Stimulated activated CD4-positive, alpha-beta T cell treated with anti-CD3 and anti-CD28 coated beads, TNF-alpha, amount 100 ng/mL, for 48 hours (primary cell): Measurements from ENCODE around the gene EMC10.
A peak's percentile ranks its signal among the peaks of the same experiment; 100 is the strongest.
"Not testable (repeated sequence)": the region's sequence is repeated elsewhere in the genome, so short reads cannot be mapped to it uniquely, and the experiment has no call there.

Experiments
- DNase-seq, 3 donors: peaks; one replicate each; pipeline ENCODE4 v3.0.0-alpha.2; 2020; ENCODE audit warnings: low read depth in 3 of 3

Gene EMC10

DNA sequence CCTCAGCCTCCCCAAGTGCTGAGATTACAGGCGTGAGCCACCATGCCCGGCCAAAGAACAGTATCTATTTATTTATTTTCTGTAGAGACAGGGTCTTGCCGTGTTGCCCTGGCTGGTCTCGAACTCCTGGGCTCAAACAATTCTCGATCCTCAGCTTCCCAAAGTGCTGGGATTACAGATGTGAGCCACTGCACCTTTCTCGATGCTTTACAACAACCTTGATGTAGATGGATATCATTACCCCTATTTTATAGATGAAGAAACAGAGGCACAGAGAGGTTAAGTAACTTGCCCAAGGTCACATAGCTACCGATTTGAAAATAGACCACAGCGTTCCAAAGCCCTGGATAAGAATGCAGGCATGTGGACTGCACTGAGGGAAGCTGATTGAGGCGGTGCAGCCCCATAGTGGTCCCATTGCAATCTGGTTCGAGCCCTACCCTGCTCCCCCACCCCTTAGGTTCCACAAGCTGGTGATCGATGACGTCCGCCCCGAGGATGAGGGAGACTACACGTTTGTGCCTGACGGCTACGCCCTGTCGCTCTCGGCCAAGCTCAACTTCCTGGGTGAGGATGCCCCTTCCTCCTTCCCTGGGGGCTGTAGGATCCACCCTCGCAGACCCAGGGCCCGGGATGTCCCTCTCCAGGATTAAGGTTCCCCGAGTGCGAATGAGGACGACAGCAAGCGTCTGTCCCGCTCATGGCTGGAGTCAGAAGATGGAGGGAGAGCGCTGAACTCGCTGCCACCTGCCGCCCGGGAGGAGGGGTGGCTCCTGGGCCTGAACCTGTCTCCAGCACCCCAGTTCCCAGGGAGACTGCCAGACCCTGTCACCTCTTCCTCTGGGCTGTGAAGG, 25.7 kb upstream of the EMC10 start:
- no peak for DNase-seq

DNA sequence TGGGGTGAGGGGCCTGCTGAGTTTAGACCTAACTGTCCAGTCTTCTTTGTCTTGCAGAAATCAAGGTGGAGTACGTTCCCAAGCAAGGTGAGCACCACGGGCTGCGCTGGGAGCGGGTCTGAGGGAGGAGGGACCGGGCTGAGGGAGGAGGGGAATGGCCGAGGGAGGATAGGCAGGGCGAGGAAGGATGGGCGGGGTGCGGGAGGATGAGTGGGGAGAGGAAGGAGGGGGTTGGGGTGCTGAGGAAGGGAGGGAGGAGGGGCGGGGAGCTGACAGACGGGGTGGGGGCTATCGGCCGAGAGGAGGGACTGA, 25.1 kb upstream of the EMC10 start:
- no peak for DNase-seq

DNA sequence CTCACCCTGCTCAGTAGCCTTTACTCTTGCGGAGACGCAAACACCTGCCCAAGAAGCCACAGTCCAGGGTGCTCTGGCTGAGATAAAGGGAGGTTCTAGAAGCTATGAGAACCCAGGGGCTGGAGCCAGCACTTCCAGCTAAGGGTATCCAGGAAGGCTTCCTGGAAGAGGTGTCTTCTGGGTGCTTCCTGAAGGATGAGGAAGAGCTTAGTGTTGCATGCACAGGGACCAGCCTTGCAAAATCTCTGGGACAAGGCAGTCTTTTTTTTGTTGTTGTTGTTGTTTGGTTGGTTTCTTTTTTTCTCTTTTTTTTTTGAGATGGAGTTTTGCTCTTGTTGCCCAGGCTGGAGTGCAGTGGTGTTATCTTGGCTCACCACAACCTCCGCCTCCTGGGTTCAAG, 23.1 kb upstream of the EMC10 start:
- DNase-seq: no peak

GRCh38 chr19:50455992-50456391, 20.3 kb upstream of the EMC10 start:
- no peak for DNase-seq

- no peak for DNase-seq
Measured at GRCh38 chr19:50457300-50457699, 19.0 kb upstream of the EMC10 start.

DNA sequence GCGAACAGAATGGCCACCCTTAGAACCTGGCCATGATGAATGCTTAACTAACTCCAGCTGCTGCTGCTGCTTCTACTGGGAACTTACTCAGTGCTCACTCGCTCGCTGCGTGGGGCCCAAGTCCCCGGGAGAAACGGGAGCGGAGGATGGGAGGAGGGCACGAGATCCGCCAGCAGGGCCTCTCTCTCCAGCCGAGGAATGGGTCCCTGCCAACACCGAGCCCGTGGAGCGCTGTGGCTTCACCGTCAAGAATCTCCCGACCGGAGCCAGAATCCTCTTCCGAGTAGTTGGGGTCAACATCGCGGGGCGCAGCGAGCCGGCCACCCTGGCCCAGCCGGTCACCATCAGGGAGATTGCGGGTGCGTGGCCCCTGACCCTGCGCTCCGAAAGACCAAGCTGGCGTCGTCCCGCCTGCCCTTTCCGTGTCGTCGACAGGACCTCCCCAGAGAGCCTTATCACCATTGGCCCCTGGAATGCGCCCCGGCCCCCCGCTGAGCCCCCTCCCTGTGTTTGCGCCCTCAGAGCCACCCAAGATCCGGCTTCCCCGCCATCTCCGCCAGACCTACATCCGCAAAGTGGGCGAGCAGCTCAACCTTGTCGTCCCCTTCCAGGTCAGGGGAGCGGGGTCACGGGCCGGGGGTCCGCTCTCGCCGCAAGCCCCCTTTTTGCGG, 17.8 kb upstream of the EMC10 start:
- no peak for DNase-seq

- DNase-seq: no peak
Measured at GRCh38 chr19:50459067-50459456, 17.2 kb upstream of the EMC10 start.

DNA sequence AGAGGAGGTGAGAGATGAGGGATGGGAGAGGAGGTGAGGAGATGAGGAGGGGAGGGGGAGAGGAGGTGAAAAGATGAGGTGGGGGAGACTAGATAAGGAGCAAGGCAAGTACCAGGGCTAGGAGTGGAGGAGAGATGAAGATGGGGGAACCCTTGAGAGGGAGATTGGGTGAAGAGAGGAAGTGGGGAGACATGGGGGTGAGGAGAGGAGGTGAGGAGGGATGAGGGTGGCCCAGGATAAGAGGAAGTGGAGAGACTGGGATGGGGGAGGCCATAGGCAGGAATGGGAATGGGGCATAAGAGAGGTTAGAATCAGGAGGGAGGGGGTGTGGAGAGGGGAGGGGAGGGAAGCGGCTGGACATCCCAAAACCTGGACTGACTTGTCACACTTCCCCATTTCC, 16.7 kb upstream of the EMC10 start:
- no peak for DNase-seq

GRCh38 chr19:50460161-50460765, 16.0 kb upstream of the EMC10 start:
- peak in 1 of 3 donors; percentile 8 for DNase-seq

- DNase-seq: peak; percentile 24 to 40 (median 34)
Measured at GRCh38 chr19:50461066-50461875, 15.0 kb upstream of the EMC10 start.

GRCh38 chr19:50462970-50463369, 13.3 kb upstream of the EMC10 start:
- no peak for DNase-seq

DNA sequence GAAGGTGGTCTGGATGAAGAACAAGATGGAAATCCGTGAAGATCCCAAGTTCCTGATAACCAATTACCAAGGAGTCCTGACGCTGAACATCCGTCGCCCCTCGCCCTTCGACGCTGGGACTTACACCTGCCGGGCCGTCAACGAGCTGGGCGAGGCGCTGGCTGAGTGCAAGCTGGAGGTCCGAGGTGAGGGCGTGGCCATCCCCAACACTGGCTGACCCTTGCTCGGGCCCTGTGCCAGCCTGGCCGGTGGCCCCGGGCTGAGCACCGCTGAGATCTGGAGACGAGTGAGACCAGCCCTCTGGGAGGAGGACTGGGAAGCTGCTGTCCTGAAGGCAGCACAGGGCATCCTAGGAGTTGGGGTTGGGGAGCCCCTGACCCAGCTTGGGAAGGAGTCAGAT, 12.0 kb upstream of the EMC10 start:
- no peak for DNase-seq

GRCh38 chr19:50465000-50465399, 11.3 kb upstream of the EMC10 start:
- no peak for DNase-seq

DNA sequence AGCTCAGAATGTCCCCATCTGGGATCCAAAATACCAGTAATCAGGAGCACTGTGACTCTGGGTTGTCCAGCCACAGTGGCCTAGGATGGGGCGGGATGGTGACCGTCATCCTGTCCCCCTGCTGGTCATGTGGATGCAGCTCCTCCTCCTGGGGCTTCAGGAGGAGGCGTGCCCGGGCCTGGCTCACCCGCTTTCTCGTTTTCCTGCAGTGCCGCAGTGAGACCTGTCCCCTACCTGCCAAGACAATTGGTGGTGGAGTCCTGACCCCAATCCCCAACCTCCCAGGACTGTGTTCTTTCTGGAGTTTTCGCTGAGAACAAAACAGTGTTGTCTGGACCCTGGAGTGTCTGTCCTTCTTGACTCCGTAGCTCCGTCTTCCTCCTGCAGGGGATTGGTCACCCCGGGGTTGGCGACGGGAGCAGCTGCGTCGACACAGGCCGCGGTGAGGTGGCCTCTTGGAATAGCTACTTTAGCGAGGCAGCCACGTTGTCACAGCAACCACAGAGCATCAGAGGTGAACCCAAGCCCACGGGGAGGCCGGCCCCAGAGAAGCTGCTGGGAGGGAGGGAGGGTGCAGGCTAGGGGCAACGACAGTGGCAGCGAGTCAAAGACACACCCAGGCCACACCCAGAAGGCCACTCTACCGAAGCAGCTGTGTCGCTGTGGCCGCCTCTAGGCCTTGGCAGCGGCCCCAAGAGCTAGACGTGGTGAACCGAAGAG, 10.2 kb upstream of the EMC10 start:
- DNase-seq: no peak

GRCh38 chr19:50466706-50467039, 9.6 kb upstream of the EMC10 start:
- DNase-seq: no peak

DNA sequence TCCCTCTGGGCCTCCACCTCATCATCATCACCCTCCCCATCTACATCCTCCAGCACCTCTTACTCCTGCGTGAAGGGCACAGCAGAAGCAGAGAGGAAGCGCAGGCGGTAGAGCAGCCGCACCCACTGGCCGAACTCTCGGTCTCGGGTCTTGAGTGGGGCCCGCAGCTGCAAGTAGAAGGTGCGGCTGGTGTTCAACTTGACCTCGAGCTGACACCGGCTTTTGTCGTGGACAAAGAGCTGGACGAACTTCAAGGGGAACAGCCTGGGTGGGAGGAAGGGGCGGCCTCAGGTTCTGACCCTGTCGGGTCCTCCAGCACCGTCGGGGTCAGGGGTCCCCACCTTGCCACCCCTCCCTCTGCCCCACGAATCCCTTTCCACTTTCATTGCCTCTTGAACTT, 8.7 kb upstream of the EMC10 start:
- DNase-seq: no peak

GRCh38 chr19:50468818-50469217, 7.5 kb upstream of the EMC10 start:
- no peak for DNase-seq

DNA sequence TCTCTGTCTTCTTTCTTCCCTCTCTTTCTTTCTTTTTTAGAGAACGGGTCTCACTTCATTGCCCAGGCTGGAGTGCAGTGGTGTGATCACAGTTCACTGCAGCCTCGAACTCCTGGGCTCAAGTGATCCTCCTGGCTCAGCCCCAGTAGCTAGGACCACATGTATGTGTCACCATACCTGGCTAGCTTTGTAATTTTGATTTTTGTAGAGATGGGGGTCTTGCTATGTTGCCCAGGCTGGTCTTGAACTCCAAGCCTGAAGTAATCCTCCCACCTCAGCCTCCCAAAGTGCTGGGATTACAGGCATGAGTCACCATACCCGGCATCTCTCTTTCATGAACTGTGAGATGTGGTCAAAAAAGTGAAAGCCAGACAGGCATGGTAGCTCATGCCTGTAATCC, 3.0 kb upstream of the EMC10 start:
- DNase-seq: not testable (repeated sequence)

DNA sequence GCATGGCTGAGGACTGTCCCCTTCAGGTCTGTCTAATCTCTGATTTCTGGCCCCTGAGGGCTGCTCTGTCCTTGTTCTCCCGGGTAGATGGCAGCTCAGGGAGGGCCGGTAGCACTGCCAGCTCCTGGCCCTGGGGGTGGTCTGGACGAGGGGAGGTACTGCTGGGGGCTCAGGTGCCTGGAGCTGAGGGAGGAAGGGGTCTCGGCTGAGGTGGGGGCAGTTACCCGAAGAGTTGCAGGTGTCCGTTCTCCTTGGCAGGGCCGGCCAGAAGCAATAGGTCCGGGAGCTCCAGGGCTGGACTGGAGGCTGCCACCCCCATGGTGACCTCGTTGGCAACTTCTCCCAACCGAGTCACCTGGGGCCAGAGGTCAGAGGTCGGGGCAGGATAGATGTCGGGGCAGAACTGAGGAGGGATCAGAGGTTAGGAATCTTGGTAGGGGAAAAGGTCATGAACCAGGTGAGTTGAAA, 1.2 kb upstream of the EMC10 start:
- DNase-seq: no peak

DNA sequence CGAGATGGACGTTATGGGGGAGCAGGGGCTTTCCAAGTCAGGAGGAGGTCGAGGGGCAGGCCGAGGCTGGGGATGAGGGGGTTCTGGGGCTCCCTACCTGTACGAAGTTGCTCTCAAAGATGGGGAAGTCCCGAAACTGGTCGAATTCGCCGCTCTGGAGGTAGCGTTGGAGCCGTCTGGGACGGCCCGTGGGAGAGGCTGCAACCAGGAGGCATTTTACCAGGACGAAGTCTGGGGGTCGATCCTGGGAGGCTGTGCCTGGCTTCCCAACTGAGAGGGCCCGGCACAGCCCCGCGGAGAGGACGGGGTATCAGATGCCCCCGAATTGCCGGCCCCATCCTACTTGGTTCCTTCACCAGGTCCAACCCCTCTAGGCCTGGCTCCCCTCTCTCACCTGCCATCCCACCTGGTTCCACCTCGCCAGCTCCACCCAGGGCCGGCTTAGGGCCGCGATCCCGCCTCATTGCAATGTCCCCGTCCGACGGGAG, 527 bp upstream of the EMC10 start:
- no peak for DNase-seq

DNA sequence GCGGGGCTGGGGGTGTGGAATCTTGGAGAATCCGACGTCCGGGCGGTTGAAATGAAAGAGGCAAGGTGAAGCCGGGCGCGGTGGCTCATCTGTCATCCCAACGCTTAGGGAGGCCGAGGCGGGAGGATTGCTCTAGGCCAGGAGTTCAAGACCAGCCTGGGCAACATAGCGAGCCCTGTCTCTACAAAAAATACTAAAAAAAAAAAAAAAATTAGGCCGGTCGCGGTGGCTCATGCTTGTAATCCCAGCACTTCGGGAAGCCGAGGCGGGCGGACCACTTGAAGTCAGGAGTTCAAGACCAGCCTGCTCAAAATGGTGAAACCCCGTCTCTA, 566 bp downstream of the EMC10 start:
- DNase-seq: no peak
